ENCODE measurements around the gene RPL14. TPM values are rescaled to one million over a fixed set of nuclear protein-coding genes. Genes with fewer than 3 reads are reported as not detected.

The RPL14 gene
- polyA plus RNA-seq, 1 of the 3 experiments (the other 2 are of a cell fraction): 416 TPM

GRCh38 chr3:40497288-40497687 lies 40.1 kb downstream of the RPL14 start (continued):
- no peak for TF ChIP-seq PBX3 (IDR thresholded peaks at IDR 0.05)

- no peak overlapping the region for H3K4me3 ChIP-seq (ENCODE audit: low read depth in 2 of 2, low read length in 1 of 2)
- H4K20me1 ChIP-seq (ENCODE audit: insufficient read depth): no peaks in the 10 kb centered on the region
- H3K36me3 ChIP-seq (replicated peaks in 1 of 2; ENCODE audit: control insufficient read depth in 1 of 2, insufficient read depth in 2 of 2, low read length in 1 of 2): no peaks in the 10 kb centered on the region
- POLR2A ChIA-PET: no interaction called here
- H3K4me2 ChIP-seq: no peak overlapping the region
- H3F3A ChIP-seq (replicated peaks; ENCODE audit: insufficient read depth): peaks cover 2% of the 10 kb centered on the region
- no peak for DNase-seq
- H3K9ac ChIP-seq: no peak overlapping the region
- no peaks in the 10 kb centered on the region for H3K79me2 ChIP-seq (ENCODE audit: insufficient read depth)
- 55% methylated on average over 1 of the region's 1 CpG for WGBS (ENCODE audit: low lambda C conversion rate)
- no peak overlapping the region for H3K27ac ChIP-seq (ENCODE audit: low read depth in 2 of 2, low read length in 1 of 2)
- no peak for TF ChIP-seq RAD21 (IDR thresholded peaks at IDR 0.05; ENCODE audit: low read length)
- no peak for TF ChIP-seq ELF1 (IDR thresholded peaks at IDR 0.05)
- no peak for TF ChIP-seq IRF3 (IDR thresholded peaks at IDR 0.05; ENCODE audit: low read depth, low read length)
- H3K9me3 ChIP-seq: no peaks in the 10 kb centered on the region
- H3K9me2 ChIP-seq: no peaks in the 10 kb centered on the region
- no peaks in the 10 kb centered on the region for H3K27me3 ChIP-seq (ENCODE audit: insufficient read depth)
- CTCF ChIA-PET: interaction anchor here (1.3 kb wide), 1 partner anchor 20 kb away, joined by 3 read pairs; no protein-coding TSS in a partner anchor
- no peak overlapping the region for H2AFZ ChIP-seq (ENCODE audit: low read depth)
- peaks cover 0 to 2% of the 10 kb centered on the region in 2 experiments; a peak in 3 of 4 replicates for H3K4me1 ChIP-seq (ENCODE audit: control insufficient read depth in 1 of 2, insufficient read depth in 2 of 2, low read depth in 1 of 2, low read length in 1 of 2)
Measured at GRCh38 chr3:40499952-40500351, 42.8 kb downstream of the RPL14 start.

GRCh38 chr3:40502034-40502433 lies 44.9 kb downstream of the RPL14 start:
- no peaks in the 10 kb centered on the region for H3K36me3 ChIP-seq (replicated peaks in 1 of 2; ENCODE audit: control insufficient read depth in 1 of 2, insufficient read depth in 2 of 2, low read length in 1 of 2)
- H3K4me1 ChIP-seq (ENCODE audit: control insufficient read depth in 1 of 2, insufficient read depth in 2 of 2, low read depth in 1 of 2, low read length in 1 of 2): peaks cover 2 to 8% of the 10 kb centered on the region in 2 experiments
- H2AFZ ChIP-seq (ENCODE audit: low read depth): no peak overlapping the region
- H3K79me2 ChIP-seq (ENCODE audit: insufficient read depth): no peaks in the 10 kb centered on the region
- WGBS (ENCODE audit: low lambda C conversion rate): 75% methylated on average over 2 of the region's 2 CpGs
- DNase-seq: no peak
- no peak overlapping the region for H3K27ac ChIP-seq (ENCODE audit: low read depth in 2 of 2, low read length in 1 of 2)
- peaks cover 5% of the 10 kb centered on the region for H3F3A ChIP-seq (replicated peaks; ENCODE audit: insufficient read depth)
- ChIA-PET POLR2A (no interaction called here), CTCF (interaction anchor here (0.9 kb wide), 1 partner anchor 1373 kb away, joined by 3 read pairs; no protein-coding TSS in a partner anchor)
- no peak for TF ChIP-seq RCOR1 (IDR thresholded peaks at IDR 0.05; ENCODE audit: low read length)
- TF ChIP-seq SMC3 (IDR thresholded peaks at IDR 0.05; ENCODE audit: low read depth, low read length): no peak
- no peak for TF ChIP-seq POLR2AphosphoS5 (IDR thresholded peaks at IDR 0.05; ENCODE audit: low read depth, low read length)
- TF ChIP-seq REST (IDR thresholded peaks at IDR 0.05; ENCODE audit: low read depth, low read length): no peak
- TF ChIP-seq RAD21 (IDR thresholded peaks at IDR 0.05; ENCODE audit: low read length): no peak
- H3K9me3 ChIP-seq: no peaks in the 10 kb centered on the region
- no peak overlapping the region for H3K4me3 ChIP-seq (ENCODE audit: low read depth in 2 of 2, low read length in 1 of 2)
- no peaks in the 10 kb centered on the region for H3K9me2 ChIP-seq
- no peaks in the 10 kb centered on the region for H4K20me1 ChIP-seq (ENCODE audit: insufficient read depth)
- no peaks in the 10 kb centered on the region for H3K27me3 ChIP-seq (ENCODE audit: insufficient read depth)
- H3K9ac ChIP-seq: no peak overlapping the region
- H3K4me2 ChIP-seq: no peak overlapping the region
